HCT116 (cell line): ENCODE results near the gene WWOX. TPM values are rescaled to one million over a fixed set of nuclear protein-coding genes. Genes with fewer than 3 reads are reported as not detected.

Source experiments
- ATAC-seq: fragments of 200-7000 bp; cut with Tn5 transposase; 2 replicates; pipeline ENCODE4 v1.9.1; 2020; ENCODE audit warnings: mild to moderate bottlenecking, moderate library complexity
- BruUV-seq: library from RNA; stranded (reverse); fragments of 400-500 nt; replicated peaks from 2 replicates; lab custom pipeline; 2021; lab: Mats Ljungman, UMichigan
- CTCF ChIA-PET: fragments of 300-600 bp; sonication (Branson Sonifier 250); formaldehyde crosslinking; loops from one replicate; lab custom pipeline; 2021; ENCODE audit warnings: antibody characterized with exemption; lab: Charles Lee
- POLR2A ChIA-PET: fragments of 300-600, 350-600 bp; sonication (Branson Sonifier 250); formaldehyde crosslinking; loops from one replicate; lab custom pipeline; 2021; ENCODE audit warnings: antibody characterized with exemption; lab: Charles Lee
- RAD21 ChIA-PET, 2 experiments: fragments of 300-600 bp; sonication (Branson Sonifier 250); formaldehyde crosslinking; loops; one replicate each; lab custom pipeline; 2023; ENCODE audit warnings: low total read pairs in 2 of 2; ENCODE audit not compliant: uncharacterized antibody in 2 of 2, unreplicated experiment in 2 of 2, low non-redundant PET in 1 of 2; lab: Charles Lee
- DNase-seq: peaks from one replicate; pipeline ENCODE4 v3.0.0-alpha.2; 2010; ENCODE audit warnings: low read depth, low spot score
- H2AFZ ChIP-seq: fragments of 200-600 bp; shearing (Covaris generic), sonication (generic); 2 replicates; pipeline ENCODE4 v1.6.1; 2017; ENCODE audit warnings: low read depth, mixed run types, mixed read lengths, antibody characterized with exemption, low read length; ENCODE audit not compliant: poor library complexity, severe bottlenecking
- H3K27ac ChIP-seq: 2 replicates; pipeline ENCODE4 v1.5.1; 2012; ENCODE audit warnings: low read depth, low read length
- H3K27me3 ChIP-seq: fragments of 200-600 bp; sonication (generic); 2 replicates; pipeline ENCODE4 v1.6.1; 2016; ENCODE audit warnings: mixed run types, low read length, mixed read lengths; ENCODE audit not compliant: insufficient read depth
- H3K36me3 ChIP-seq, 2 experiments: fragments of 200-500 bp in 1 of 2; fragments of 200-600 bp in 1 of 2; sonication (Bioruptor generic) in 1 of 2; sonication (generic) in 1 of 2; 2 replicates each; pipeline versions ENCODE4 v1.5.1 to v1.6.1; 2014 to 2016; ENCODE audit warnings: low read length in 2 of 2, inconsistent platforms in 1 of 2, mixed read lengths in 1 of 2, mixed run types in 1 of 2; ENCODE audit not compliant: insufficient read depth in 2 of 2, control insufficient read depth in 1 of 2
- H3K4me1 ChIP-seq, 2 experiments: fragments of 200-600 bp in 1 of 2; sonication (generic) in 1 of 2; 2 replicates each; pipeline versions ENCODE4 v1.5.1 to v1.6.1; 2012 to 2017; ENCODE audit warnings: low read length in 2 of 2, inconsistent platforms in 1 of 2, mild to moderate bottlenecking in 1 of 2, mixed read lengths in 1 of 2, mixed run types in 1 of 2, moderate library complexity in 1 of 2; ENCODE audit not compliant: insufficient read depth in 2 of 2, control insufficient read depth in 1 of 2
- H3K4me2 ChIP-seq: fragments of 200-600 bp; sonication (generic); 2 replicates; pipeline ENCODE4 v1.6.1; 2017; ENCODE audit warnings: mixed run types, low read length, mixed read lengths
- H3K4me3 ChIP-seq, 2 experiments: fragments of 200-600 bp in 1 of 2; sonication (generic) in 1 of 2; replicated peaks in 1 of 2; 2 replicates each; pipeline ENCODE4 v1.5.1; 2011 to 2016; ENCODE audit warnings: low read length in 2 of 2, control low read depth in 1 of 2, low read depth in 1 of 2, mild to moderate bottlenecking in 1 of 2, mixed read lengths in 1 of 2, mixed run types in 1 of 2
- H3K79me2 ChIP-seq: fragments of 200-600 bp; sonication (generic); 2 replicates; pipeline ENCODE4 v1.6.1; 2017; ENCODE audit warnings: mild to moderate bottlenecking, mixed run types, low read length, moderate library complexity, mixed read lengths; ENCODE audit not compliant: insufficient read depth
- H3K9ac ChIP-seq: fragments of 200-600 bp; sonication (generic); 2 replicates; pipeline ENCODE4 v1.6.1; 2016; ENCODE audit warnings: low read length, mixed read lengths
- H3K9me2 ChIP-seq: fragments of 200-600 bp; sonication (generic), shearing (Covaris generic); 2 replicates; pipeline ENCODE4 v1.6.1; 2017; ENCODE audit warnings: mixed run types, mild to moderate bottlenecking, moderate library complexity; ENCODE audit not compliant: insufficient read depth
- H3K9me3 ChIP-seq, 2 experiments: fragments of 200-500 bp in 1 of 2; fragments of 200-600 bp in 1 of 2; sonication (Bioruptor generic) in 1 of 2; sonication (generic) in 1 of 2; 2 replicates each; pipeline ENCODE4 v1.6.1; 2014 to 2017; ENCODE audit warnings: low read length in 2 of 2, mixed read lengths in 2 of 2, inconsistent platforms in 1 of 2, low read depth in 1 of 2, mild to moderate bottlenecking in 1 of 2, mixed run types in 1 of 2, moderate library complexity in 1 of 2; ENCODE audit not compliant: control insufficient read depth in 1 of 2, insufficient read depth in 1 of 2
- H4K20me1 ChIP-seq: fragments of 200-600 bp; sonication (generic), shearing (Covaris generic); 2 replicates; pipeline ENCODE4 v1.6.1; 2017; ENCODE audit warnings: mixed run types, mild to moderate bottlenecking, moderate library complexity; ENCODE audit not compliant: insufficient read depth
- CBX3 ChIP-seq: IDR thresholded peaks from 2 replicates; pipeline ENCODE4 v1.6.1; 2012; ENCODE audit warnings: low read depth
- CEBPB ChIP-seq: IDR thresholded peaks from 2 replicates; pipeline ENCODE4 v1.6.1; 2012; ENCODE audit warnings: low read depth
- ELF1 ChIP-seq: IDR thresholded peaks from 2 replicates; pipeline ENCODE4 v1.6.1; 2012; ENCODE audit warnings: low read depth, borderline replicate concordance
- EZH2 ChIP-seq: fragments of 200-600 bp; sonication (generic); IDR thresholded peaks from 2 replicates; pipeline ENCODE4 v1.6.1; 2017; ENCODE audit warnings: antibody characterized with exemption, mixed run types
- EZH2phosphoT487 ChIP-seq: fragments of 200-600 bp; IDR thresholded peaks from 2 replicates; pipeline ENCODE4 v1.6.1; 2018; ENCODE audit warnings: antibody characterized with exemption, borderline replicate concordance
- FOSL1 ChIP-seq: IDR thresholded peaks from 2 replicates; pipeline ENCODE4 v1.6.1; 2012; ENCODE audit warnings: low read depth
- POLR2AphosphoS5 ChIP-seq: IDR thresholded peaks from 2 replicates; pipeline ENCODE4 v1.6.1; 2011; ENCODE audit warnings: mild to moderate bottlenecking, low read depth, low read length, moderate library complexity
- SIN3A ChIP-seq: IDR thresholded peaks from 2 replicates; pipeline ENCODE4 v1.6.1; 2012; ENCODE audit warnings: low read depth
- SP1 ChIP-seq: IDR thresholded peaks from 2 replicates; pipeline ENCODE4 v1.6.1; 2012; ENCODE audit warnings: low read depth
- SRF ChIP-seq: IDR thresholded peaks from 2 replicates; pipeline ENCODE4 v1.6.1; 2012; ENCODE audit warnings: low read depth
- YY1 ChIP-seq: IDR thresholded peaks from 2 replicates; pipeline ENCODE4 v1.6.1; 2011; ENCODE audit warnings: low read length, low read depth, moderate library complexity, mild to moderate bottlenecking; ENCODE audit not compliant: insufficient replicate concordance; ENCODE audit errors: extremely low read depth
- ZFX ChIP-seq: fragments of 450-650 bp; IDR thresholded peaks from 2 replicates; pipeline ENCODE4 v1.6.1; 2017
- ZNF274 ChIP-seq: fragments of 200-500 bp; sonication (Bioruptor generic); IDR thresholded peaks from 2 replicates; pipeline ENCODE4 v1.6.1; 2014; ENCODE audit warnings: mild to moderate bottlenecking, low read depth, low read length, inconsistent platforms
- intact Hi-C: fragments of 100-400 bp; cut with micrococcal nuclease; formaldehyde crosslinking; loops from 2 replicates; pipeline ENCODE4 v1.10.0; 2022
- total RNA-seq: library from RNA; stranded (reverse); gene quantifications from one replicate; pipeline ENCODE4 v1.2.1, GENCODE V29; 2021; ENCODE audit not compliant: unreplicated experiment
- TF ChIP-seq, protein P1 (sequence below): IDR thresholded peaks from 2 replicates; pipeline ENCODE4 v1.6.1; 2012
- TF ChIP-seq, protein P2 (sequence below): IDR thresholded peaks from 2 replicates; pipeline ENCODE4 v1.6.1; 2012
- TF ChIP-seq, protein P3 (sequence below), 3 experiments: fragments of 200-600 bp in 1 of 3; sonication (generic) in 1 of 3; IDR thresholded peaks in 2 of 3; conservative IDR thresholded peaks in 1 of 3; 2 replicates each; pipeline ENCODE4 v1.5.1; 2012 to 2017; ENCODE audit warnings: low read depth in 2 of 3, low read length in 2 of 3, antibody characterized with exemption in 1 of 3, borderline replicate concordance in 1 of 3, control low read depth in 1 of 3, mild to moderate bottlenecking in 1 of 3, mixed read lengths in 1 of 3, mixed run types in 1 of 3, moderate library complexity in 1 of 3; ENCODE audit not compliant: insufficient read depth in 1 of 3

The WWOX gene
- total RNA-seq, 1 experiment from 2014 or later = 13.7 TPM

DNA sequence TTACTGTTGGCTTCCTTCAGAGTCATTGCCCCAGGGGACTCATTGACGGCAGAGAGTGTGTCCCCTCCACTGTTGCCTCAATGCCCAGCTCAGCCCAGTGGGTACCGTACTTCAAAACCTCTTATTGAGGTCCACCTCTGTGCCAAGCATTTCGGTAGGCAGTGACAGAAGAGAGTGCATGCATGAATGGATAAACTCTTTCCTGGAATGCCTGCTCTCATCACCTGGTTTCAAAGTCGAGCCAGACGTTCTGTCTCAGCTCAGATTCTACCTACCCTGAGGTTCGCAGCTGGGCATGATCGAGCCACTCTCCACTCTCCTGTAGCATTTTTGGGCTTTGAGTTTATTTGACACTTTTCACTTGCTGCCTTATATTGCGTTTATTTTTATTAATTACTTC is 854.1 kb downstream of the WWOX start:
- ChIA-PET POLR2A (no interaction called here), RAD21 (no interaction called here), CTCF (no interaction called here)
- Histone ChIP-seq H3K4me2 (no peak overlapping the region), H2AFZ (no peak overlapping the region), H3K4me3 (no peak overlapping the region), H3K27ac (no peak overlapping the region), H3K9me3 (peaks cover 0 to 10% of the 10 kb centered on the region in 2 experiments; a peak in 3 of 4 replicates), H3K79me2 (no peaks in the 10 kb centered on the region), H3K9me2 (no peaks in the 10 kb centered on the region), H3K4me1 (no peaks in the 10 kb centered on the region), H4K20me1 (no peaks in the 10 kb centered on the region), H3K9ac (no peak overlapping the region), H3K27me3 (peaks cover 3% of the 10 kb centered on the region; the same call in 1 of the 2 replicates), H3K36me3 (no peaks in the 10 kb centered on the region)
- BruUV-seq = no TSS peak
- DNase-seq (no peak), ATAC-seq (no peak)
- intact Hi-C loops = no loop called here
- TF ChIP-seq, protein P1, sequence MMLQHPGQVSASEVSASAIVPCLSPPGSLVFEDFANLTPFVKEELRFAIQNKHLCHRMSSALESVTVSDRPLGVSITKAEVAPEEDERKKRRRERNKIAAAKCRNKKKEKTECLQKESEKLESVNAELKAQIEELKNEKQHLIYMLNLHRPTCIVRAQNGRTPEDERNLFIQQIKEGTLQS = no peak
- TF ChIP-seq POLR2AphosphoS5 (no peak), YY1 (no peak), CEBPB (no peak), SRF (no peak), ZNF274 (no peak), SIN3A (no peak), EZH2phosphoT487 (no peak), CBX3 (no peak), ZFX (no peak), ELF1 (no peak), EZH2 (no peak), SP1 (no peak), FOSL1 (no peak)
- TF ChIP-seq, protein P2, sequence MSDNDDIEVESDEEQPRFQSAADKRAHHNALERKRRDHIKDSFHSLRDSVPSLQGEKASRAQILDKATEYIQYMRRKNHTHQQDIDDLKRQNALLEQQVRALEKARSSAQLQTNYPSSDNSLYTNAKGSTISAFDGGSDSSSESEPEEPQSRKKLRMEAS = no peak
- TF ChIP-seq, protein P3, sequence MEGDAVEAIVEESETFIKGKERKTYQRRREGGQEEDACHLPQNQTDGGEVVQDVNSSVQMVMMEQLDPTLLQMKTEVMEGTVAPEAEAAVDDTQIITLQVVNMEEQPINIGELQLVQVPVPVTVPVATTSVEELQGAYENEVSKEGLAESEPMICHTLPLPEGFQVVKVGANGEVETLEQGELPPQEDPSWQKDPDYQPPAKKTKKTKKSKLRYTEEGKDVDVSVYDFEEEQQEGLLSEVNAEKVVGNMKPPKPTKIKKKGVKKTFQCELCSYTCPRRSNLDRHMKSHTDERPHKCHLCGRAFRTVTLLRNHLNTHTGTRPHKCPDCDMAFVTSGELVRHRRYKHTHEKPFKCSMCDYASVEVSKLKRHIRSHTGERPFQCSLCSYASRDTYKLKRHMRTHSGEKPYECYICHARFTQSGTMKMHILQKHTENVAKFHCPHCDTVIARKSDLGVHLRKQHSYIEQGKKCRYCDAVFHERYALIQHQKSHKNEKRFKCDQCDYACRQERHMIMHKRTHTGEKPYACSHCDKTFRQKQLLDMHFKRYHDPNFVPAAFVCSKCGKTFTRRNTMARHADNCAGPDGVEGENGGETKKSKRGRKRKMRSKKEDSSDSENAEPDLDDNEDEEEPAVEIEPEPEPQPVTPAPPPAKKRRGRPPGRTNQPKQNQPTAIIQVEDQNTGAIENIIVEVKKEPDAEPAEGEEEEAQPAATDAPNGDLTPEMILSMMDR (IDR thresholded peaks at IDR 0.05 in 2 of 3, conservative IDR thresholded peaks at IDR 0.05 in 1 of 3; ENCODE audit: borderline replicate concordance in 1 of 3, insufficient read depth in 1 of 3, low read depth in 2 of 3, low read length in 2 of 3) = no peak
